H54 (cell line): Measurements from ENCODE around the gene PAX6.

Experiments used
- DNase-seq: peaks from one replicate; pipeline ENCODE4 v3.0.0; 2011; ENCODE audit warnings: low spot score, mixed read lengths; ENCODE audit not compliant: insufficient read length
- FAIRE-seq: peaks from 3 replicates; lab custom pipeline; 2011; peaks lifted over from hg19 to GRCh38; lab: Jason Lieb, UNC
- POLR2A ChIP-seq: IDR thresholded peaks from 2 replicates; pipeline ENCODE4 v1.6.1; 2011; ENCODE audit warnings: low read depth, mild to moderate bottlenecking, low read length

Gene PAX6

GRCh38 chr11:31826536-31827438, 15.7 kb upstream of the PAX6 start:
- DNase-seq (no peak), FAIRE-seq (no peak)
- no peak for TF ChIP-seq POLR2A

DNA sequence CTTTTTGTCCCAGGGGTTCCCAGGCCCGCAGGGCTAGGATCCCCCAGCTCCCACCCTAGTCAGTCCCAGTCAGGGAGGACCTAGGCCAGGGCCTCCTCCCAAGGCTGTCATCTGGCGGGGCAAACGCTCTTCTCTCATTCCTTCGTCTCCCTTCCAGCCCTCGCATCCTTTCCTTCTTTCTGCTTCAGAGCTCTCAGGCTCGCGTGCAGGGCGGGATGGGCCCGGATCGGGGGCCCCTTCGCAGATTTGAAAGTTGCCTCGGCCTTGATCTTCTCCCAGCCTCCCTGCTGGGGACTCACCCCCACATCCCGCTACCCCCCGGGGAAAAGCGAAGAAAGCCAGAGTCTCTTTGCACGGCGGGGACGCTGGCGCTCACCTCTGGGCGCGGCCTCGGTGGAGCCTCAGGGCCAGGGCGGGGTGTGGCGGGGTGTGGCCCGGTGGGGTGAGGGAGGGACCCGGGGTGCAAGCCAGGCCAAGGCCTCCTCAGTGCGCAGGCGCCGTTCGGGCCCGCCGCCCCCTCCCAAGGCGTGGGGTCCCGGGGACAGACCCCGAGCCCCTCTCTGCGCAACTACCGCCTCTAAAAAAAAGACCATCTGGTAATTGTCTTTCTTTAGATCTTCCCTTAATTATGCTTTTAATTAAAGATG, 14.8 kb upstream of the PAX6 start:
- FAIRE-seq: no peak
- no peak for TF ChIP-seq POLR2A

GRCh38 chr11:31824879-31825837, 14.0 kb upstream of the PAX6 start:
- no peak for FAIRE-seq
- no peak for DNase-seq

More for the DNA sequence above, 14.8 kb upstream of the PAX6 start:
- DNase-seq: no peak

DNA sequence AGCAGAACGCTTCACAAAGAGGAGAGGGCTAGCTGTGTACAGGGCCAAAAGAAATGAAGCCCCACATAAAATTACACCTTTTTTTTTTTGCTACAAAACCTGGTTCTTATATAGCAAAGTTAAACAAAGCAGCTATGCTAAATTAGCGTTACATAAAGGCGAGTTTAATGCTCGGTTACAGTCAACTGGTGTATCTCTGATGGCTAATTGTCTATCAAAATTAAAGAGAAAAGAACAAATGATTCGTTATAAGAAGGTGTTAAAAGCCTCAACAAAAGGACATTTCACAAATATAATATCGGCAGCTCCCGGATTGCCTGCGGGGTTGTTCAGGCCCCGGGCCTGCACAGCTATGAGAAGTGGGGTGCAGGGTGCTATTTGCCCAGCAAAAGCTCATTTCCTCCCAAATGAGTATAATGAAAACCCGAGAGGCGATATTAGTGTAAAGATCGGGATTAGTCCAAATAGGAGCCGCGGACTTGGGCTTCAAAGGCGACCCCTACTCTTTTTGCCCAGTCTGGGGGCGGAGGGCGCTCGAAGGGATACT, 13.3 kb upstream of the PAX6 start:
- DNase-seq: no peak
- FAIRE-seq: no peak
- TF ChIP-seq POLR2A: no peak

More at GRCh38 chr11:31824879-31825837, 14.0 kb upstream of the PAX6 start:
- TF ChIP-seq POLR2A: no peak

DNA sequence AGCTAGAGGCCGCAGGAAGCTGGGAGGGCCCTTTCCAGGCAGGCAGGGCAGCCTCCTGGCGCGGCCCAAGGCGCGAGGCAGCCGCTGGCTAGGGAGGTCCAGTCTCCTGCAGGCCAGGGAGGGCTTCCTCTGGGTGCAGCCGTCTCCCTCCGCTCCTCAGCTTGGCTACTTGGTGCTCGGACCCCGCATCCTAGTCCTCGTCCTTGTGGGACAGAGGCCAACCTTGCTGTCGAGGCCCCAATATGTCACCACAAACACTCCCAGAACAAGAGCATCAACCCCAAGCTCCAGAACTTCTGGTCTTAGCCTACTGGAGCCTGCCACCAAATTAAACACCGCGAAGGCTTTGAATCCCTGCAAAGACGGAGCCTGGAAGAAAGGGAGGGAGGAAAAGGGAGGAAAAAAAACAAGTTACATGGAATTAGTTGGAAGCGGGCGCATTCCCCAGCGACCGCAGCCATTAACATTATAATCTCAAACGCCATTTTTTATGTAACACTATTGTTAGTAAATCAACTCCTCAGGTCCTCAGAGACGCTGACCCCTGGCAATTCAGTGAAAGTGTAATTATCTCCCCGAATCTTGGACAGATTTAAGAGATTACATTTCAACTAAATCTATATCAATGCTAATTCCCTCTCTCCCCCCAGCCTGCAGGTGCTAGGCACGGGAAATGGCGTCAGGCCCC, 12.7 kb upstream of the PAX6 start:
- TF ChIP-seq POLR2A: no peak
- FAIRE-seq (no peak), DNase-seq (no peak)

DNA sequence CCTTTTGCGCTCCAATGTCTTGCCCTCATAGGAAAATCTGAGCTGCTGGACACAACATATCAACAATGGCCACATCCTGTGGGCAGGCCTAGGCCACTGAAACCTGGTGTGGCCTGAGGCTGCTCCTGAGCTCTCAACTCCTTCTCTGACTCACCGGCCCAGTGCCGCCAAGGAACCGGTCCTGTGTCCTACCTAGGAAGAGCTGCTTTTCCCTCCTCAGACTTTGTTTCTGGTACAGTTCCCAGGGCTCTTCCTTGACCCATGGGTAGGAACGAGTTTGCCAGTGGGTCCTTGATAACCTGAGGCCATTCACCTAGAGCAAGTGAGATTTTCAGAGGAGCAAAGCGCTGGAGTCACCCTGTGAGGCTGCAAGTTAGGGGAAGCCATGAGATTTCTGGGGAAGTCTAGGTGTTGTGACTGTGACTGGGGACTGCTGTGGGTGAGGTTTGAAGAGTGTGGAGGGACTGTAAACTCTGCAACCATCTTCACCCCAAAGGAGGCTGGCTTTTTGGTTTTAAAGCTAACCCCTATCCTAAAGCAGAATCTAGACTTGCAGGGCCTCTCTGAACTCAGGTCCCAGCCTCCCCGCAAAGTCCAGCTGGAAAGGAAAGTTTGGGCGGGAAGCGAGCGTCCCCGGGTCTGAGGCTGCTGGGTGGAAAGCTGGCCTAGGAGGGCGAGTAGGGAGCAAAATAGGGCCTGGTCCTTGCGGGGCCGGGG, 12.0 kb upstream of the PAX6 start:
- FAIRE-seq: no peak
- TF ChIP-seq POLR2A: no peak
- DNase-seq: no peak

DNA sequence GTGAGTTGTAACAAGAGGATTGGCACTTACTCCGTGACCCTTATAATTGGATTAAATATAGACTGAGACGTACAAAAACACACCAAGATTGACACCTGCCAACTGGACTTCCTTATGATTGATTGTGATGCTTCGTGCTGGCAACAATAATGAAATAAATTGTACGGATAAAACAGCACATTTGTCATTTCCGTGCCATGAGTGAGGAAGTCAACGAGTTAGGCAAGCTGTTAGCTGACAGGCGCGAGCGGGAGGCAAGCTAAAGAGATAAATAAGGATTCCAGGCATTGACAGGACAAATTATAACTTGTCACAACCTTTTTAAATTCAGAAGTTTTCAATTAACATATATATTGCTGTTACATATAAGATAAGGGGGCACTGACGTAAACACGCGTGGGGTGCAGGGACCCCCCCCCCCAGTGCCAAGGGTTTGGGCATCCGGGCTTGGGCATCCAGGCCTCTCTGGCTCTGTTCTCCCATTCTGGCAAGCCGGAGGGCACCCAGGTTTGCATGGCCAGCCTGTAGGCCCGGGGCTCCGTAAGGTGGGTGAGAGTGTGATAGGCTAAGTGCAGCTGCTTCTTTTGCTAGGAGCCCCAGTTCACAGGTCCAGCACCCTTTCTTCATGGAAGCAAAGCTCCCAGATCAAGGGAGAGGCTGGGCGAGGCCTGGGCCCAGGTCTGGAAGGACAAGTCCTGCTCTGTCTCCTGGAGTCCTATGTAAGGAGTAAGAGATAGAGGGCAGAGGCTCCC, 11.2 kb upstream of the PAX6 start:
- no peak for FAIRE-seq
- TF ChIP-seq POLR2A: no peak

GRCh38 chr11:31821766-31822165, 10.6 kb upstream of the PAX6 start:
- DNase-seq (no peak), FAIRE-seq (no peak)
- TF ChIP-seq POLR2A: no peak

More for the DNA sequence above, 11.2 kb upstream of the PAX6 start:
- DNase-seq: no peak

- DNase-seq: no peak
- no peak for FAIRE-seq
- TF ChIP-seq POLR2A: no peak
These were observed 10.2 kb upstream of the PAX6 start for GRCh38 chr11:31821235-31821764.

- no peak for TF ChIP-seq POLR2A
- FAIRE-seq (no peak), DNase-seq (no peak)
These were observed 9.3 kb upstream of the PAX6 start for GRCh38 chr11:31820438-31820818.

GRCh38 chr11:31819621-31820437, 8.7 kb upstream of the PAX6 start:
- no peak for FAIRE-seq
- no peak for TF ChIP-seq POLR2A
- no peak for DNase-seq
